ENCODE measurements around the gene SOCS7.

The SOCS7 gene

GRCh38 chr17:38369124-38369886 is 17.7 kb downstream of the SOCS7 start:
- no peak for DNase-seq

GRCh38 chr17:38379448-38379847 is 27.8 kb downstream of the SOCS7 start:
- no peak for DNase-seq

- DNase-seq = no peak
These were observed 43.4 kb downstream of the SOCS7 start for GRCh38 chr17:38395090-38395489.

GRCh38 chr17:38397227-38397626 is 45.6 kb downstream of the SOCS7 start:
- no peak for DNase-seq

- no peak for DNase-seq
These were observed 48.6 kb downstream of the SOCS7 start for GRCh38 chr17:38400286-38400685.

GRCh38 chr17:38401459-38401858 is 49.8 kb downstream of the SOCS7 start:
- no peak for DNase-seq

GRCh38 chr17:38402897-38403296 is 51.3 kb downstream of the SOCS7 start:
- no peak for DNase-seq

- DNase-seq = no peak
These were observed 51.8 kb downstream of the SOCS7 start for GRCh38 chr17:38403491-38403890.

- DNase-seq = no peak
These were observed 52.7 kb downstream of the SOCS7 start for GRCh38 chr17:38404174-38404943.

GRCh38 chr17:38405654-38406053 is 54.0 kb downstream of the SOCS7 start:
- DNase-seq = no peak

- DNase-seq = no peak
These were observed 58.6 kb downstream of the SOCS7 start for GRCh38 chr17:38410201-38410600.

- no peak for DNase-seq
These were observed 63.9 kb downstream of the SOCS7 start for GRCh38 chr17:38415250-38416194.

GRCh38 chr17:38416840-38417209 is 65.2 kb downstream of the SOCS7 start:
- DNase-seq = no peak

- no peak for DNase-seq
These were observed 65.7 kb downstream of the SOCS7 start for GRCh38 chr17:38417210-38417951.

- DNase-seq = no peak
These were observed 66.5 kb downstream of the SOCS7 start for GRCh38 chr17:38418062-38418692.

- DNase-seq = no peak
These were observed 67.3 kb downstream of the SOCS7 start for GRCh38 chr17:38418693-38419507.

GRCh38 chr17:38419508-38419981 is 67.9 kb downstream of the SOCS7 start:
- no peak for DNase-seq

GRCh38 chr17:38420518-38420917 is 68.9 kb downstream of the SOCS7 start:
- no peak for DNase-seq

GRCh38 chr17:38421171-38421841 is 69.7 kb downstream of the SOCS7 start:
- DNase-seq = no peak
